Measurements from ENCODE around the gene IMMP2L. TPM values are rescaled to one million over a fixed set of nuclear protein-coding genes. Genes with fewer than 3 reads are reported as not detected.

Gene IMMP2L
- total RNA-seq, 2 experiments from 2014 or later = 8.9 to 18.7 TPM

DNA sequence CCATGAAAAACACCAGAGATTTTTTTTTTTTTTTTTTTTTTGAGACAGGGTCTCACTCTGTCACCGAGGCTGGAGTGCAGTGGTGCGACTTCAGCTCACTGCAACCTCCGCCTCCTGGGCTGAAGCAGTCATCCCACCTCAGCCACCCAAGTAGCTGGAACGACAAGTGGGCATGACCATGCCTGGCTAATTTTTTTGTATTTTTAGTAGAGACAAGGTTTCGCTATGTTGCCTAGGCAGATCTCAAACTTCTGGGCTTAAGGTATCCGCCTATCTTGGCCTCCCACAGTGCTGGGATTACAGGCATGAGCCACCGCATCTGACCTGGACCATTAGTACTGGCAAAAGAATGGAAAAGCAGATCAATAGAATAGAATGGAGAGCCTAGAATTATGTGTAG is 530.4 kb downstream of the IMMP2L start:
- CTCF ChIA-PET = no interaction called here
- DNase-seq (no peak), ATAC-seq (ENCODE audit: poor library complexity) (no peak)
- Histone ChIP-seq H3K4me3 (ENCODE audit: low read length) (no peak overlapping the region), H3K27me3 (ENCODE audit: control insufficient read depth in 1 of 2, insufficient read depth in 2 of 2, low read length in 2 of 2) (no peaks in the 10 kb centered on the region), H3K27ac (ENCODE audit: low read depth in 1 of 2, low read length in 2 of 2) (no peak overlapping the region), H3K9me3 (ENCODE audit: control insufficient read depth in 1 of 2, insufficient read depth in 1 of 2, low read length in 2 of 2) (no peaks in the 10 kb centered on the region), H3K36me3 (ENCODE audit: insufficient read depth, low read length) (no peaks in the 10 kb centered on the region), H3K4me1 (ENCODE audit: insufficient read depth, low read length) (peaks cover 4% of the 10 kb centered on the region)
- Mint-ChIP-seq H3K36me3 (ENCODE audit: low read depth) (no peaks in the 10 kb centered on the region), H3K27me3 (no peaks in the 10 kb centered on the region), H3K4me3 (no peak overlapping the region), H3K9me3 (no peaks in the 10 kb centered on the region), H3K4me1 (ENCODE audit: low read depth) (peaks cover 34% of the 10 kb centered on the region), H3K27ac (no peak overlapping the region)
- POLR2A ChIA-PET = no interaction called here
- TF ChIP-seq, protein P1, sequence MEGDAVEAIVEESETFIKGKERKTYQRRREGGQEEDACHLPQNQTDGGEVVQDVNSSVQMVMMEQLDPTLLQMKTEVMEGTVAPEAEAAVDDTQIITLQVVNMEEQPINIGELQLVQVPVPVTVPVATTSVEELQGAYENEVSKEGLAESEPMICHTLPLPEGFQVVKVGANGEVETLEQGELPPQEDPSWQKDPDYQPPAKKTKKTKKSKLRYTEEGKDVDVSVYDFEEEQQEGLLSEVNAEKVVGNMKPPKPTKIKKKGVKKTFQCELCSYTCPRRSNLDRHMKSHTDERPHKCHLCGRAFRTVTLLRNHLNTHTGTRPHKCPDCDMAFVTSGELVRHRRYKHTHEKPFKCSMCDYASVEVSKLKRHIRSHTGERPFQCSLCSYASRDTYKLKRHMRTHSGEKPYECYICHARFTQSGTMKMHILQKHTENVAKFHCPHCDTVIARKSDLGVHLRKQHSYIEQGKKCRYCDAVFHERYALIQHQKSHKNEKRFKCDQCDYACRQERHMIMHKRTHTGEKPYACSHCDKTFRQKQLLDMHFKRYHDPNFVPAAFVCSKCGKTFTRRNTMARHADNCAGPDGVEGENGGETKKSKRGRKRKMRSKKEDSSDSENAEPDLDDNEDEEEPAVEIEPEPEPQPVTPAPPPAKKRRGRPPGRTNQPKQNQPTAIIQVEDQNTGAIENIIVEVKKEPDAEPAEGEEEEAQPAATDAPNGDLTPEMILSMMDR (IDR thresholded peaks at IDR 0.05) = no peak
- intact Hi-C loops (cut with DNase I, micrococcal nuclease) = no loop called here

DNA sequence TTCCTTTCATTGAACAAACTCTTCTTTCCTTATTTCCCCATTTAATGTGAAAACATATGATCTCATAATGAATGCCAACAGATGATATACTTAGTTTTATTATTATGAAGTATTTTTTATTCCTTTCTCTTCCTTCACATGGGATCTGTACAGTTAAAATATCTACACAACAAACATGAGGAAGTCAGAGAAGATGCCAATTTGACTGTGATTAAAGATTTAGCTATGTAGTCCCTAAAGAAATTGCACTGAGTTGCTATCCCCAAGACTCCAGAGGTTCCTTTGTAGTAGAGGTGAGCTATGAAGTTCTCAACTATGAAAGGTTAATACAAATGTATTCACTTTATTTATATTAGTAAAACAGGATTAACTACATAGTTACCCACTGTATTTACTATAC is 532.0 kb downstream of the IMMP2L start:
- Mint-ChIP-seq H3K4me3 (no peak overlapping the region), H3K27ac (peak overlapping the region; percentile 82), H3K4me1 (ENCODE audit: low read depth) (peaks cover 50% of the 10 kb centered on the region), H3K27me3 (no peaks in the 10 kb centered on the region), H3K9me3 (no peaks in the 10 kb centered on the region), H3K36me3 (ENCODE audit: low read depth) (no peaks in the 10 kb centered on the region)
- TF ChIP-seq, protein P1 (IDR thresholded peaks at IDR 0.05) = no peak
- H3K27me3 ChIP-seq (ENCODE audit: control insufficient read depth in 1 of 2, insufficient read depth in 2 of 2, low read length in 2 of 2) = no peaks in the 10 kb centered on the region
- ChIA-PET CTCF (no interaction called here), POLR2A (interaction anchor here (1.2 to 3.9 kb wide), 4 partner anchors 17 to 53 kb away, joined by 7 to 32 read pairs (median 13); no protein-coding TSS in a partner anchor)
- ATAC-seq (ENCODE audit: poor library complexity) = no peak
- no peaks in the 10 kb centered on the region for H3K36me3 ChIP-seq (ENCODE audit: insufficient read depth, low read length)
- H3K9me3 ChIP-seq (ENCODE audit: control insufficient read depth in 1 of 2, insufficient read depth in 1 of 2, low read length in 2 of 2) = no peaks in the 10 kb centered on the region
- H3K4me1 ChIP-seq (ENCODE audit: insufficient read depth, low read length) = peaks cover 4% of the 10 kb centered on the region
- intact Hi-C loops (cut with DNase I, micrococcal nuclease) = no loop called here
- no peak overlapping the region for H3K4me3 ChIP-seq (ENCODE audit: low read length)
- H3K27ac ChIP-seq (ENCODE audit: low read depth in 1 of 2, low read length in 2 of 2) = no peak overlapping the region
- DNase-seq = no peak

DNA sequence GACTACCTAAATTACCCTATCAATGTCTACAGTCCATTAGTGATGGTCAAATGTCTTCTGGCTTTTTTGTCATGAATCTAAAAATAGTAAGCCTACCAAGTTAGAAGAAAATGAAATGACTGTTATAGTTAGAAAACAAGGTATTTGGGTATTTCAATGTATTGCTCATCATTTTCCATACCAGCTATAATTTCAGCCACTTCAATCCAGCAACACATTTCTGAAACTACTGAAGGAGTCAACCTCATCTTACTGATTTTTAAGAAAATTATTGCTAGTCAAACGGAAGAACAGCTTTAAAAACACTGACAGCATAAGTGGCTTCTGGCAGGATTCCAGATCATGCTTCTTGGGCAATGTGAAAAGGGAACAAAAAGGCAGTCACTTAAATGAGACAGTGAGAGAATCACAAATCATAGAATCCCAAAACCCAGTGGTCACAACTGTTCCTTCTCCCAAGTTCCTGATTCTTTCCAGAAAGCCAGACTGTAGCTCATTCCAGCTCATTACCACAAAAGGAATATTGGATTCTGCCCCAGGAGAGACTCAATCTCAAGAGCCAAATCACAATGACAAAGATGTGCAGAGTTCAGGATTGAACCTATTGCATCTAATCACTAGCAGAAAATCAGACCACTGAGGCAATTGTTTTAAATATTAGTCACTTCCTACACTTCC is 532.6 kb downstream of the IMMP2L start:
- Mint-ChIP-seq H3K27me3 (no peaks in the 10 kb centered on the region), H3K9me3 (no peaks in the 10 kb centered on the region), H3K4me1 (ENCODE audit: low read depth) (peaks cover 56% of the 10 kb centered on the region), H3K36me3 (ENCODE audit: low read depth) (peaks cover 4% of the 10 kb centered on the region), H3K27ac (peak overlapping the region; percentile 82), H3K4me3 (peak overlapping the region; percentile 36)
- TF ChIP-seq, protein P1 (IDR thresholded peaks at IDR 0.05) = no peak
- no peak for ATAC-seq (ENCODE audit: poor library complexity)
- H3K36me3 ChIP-seq (ENCODE audit: insufficient read depth, low read length) = no peaks in the 10 kb centered on the region
- intact Hi-C loops (cut with DNase I, micrococcal nuclease) = loop anchor here (5.0 to 10.0 kb wide), 3 partner anchors 37 to 52 kb away; no protein-coding TSS in a partner anchor
- no peaks in the 10 kb centered on the region for H3K9me3 ChIP-seq (ENCODE audit: control insufficient read depth in 1 of 2, insufficient read depth in 1 of 2, low read length in 2 of 2)
- ChIA-PET POLR2A (interaction anchor here (0.8 to 3.9 kb wide), 10 partner anchors 10 to 69 kb away, joined by 3 to 32 read pairs (median 6); no protein-coding TSS in a partner anchor), CTCF (interaction anchor here (0.6 to 1.3 kb wide), 2 partner anchors 61 to 837 kb away, joined by 3 to 4 read pairs; no protein-coding TSS in a partner anchor)
- DNase-seq = peak in 5 of 14 experiments; percentile 17 to 66 (median 56)
- H3K27me3 ChIP-seq (ENCODE audit: control insufficient read depth in 1 of 2, insufficient read depth in 2 of 2, low read length in 2 of 2) = no peaks in the 10 kb centered on the region
- H3K4me3 ChIP-seq (ENCODE audit: low read length) = no peak overlapping the region
- H3K27ac ChIP-seq (ENCODE audit: low read depth in 1 of 2, low read length in 2 of 2) = no peak overlapping the region
- peaks cover 4% of the 10 kb centered on the region for H3K4me1 ChIP-seq (ENCODE audit: insufficient read depth, low read length)
